ENCODE data around the gene GPR176.

The GPR176 gene

GRCh38 chr15:39888809-39889208, 31.3 kb downstream of the GPR176 start:
- no peak for DNase-seq

GRCh38 chr15:39888243-39888642, 31.8 kb downstream of the GPR176 start:
- DNase-seq: no peak

- DNase-seq: peak in 1 of 2 donors; percentile 1
Observed at GRCh38 chr15:39887832-39888231, 32.2 kb downstream of the GPR176 start.

- no peak for DNase-seq
Observed at GRCh38 chr15:39887211-39887610, 32.9 kb downstream of the GPR176 start.

- no peak for DNase-seq
Observed at GRCh38 chr15:39886418-39886817, 33.6 kb downstream of the GPR176 start.

GRCh38 chr15:39885099-39885777, 34.8 kb downstream of the GPR176 start:
- DNase-seq: no peak

GRCh38 chr15:39884351-39884750, 35.7 kb downstream of the GPR176 start:
- DNase-seq: no peak

- DNase-seq: no peak
Observed at GRCh38 chr15:39882602-39883001, 37.5 kb downstream of the GPR176 start.

- DNase-seq: no peak
Observed at GRCh38 chr15:39881790-39882189, 38.3 kb downstream of the GPR176 start.

GRCh38 chr15:39880718-39881387, 39.2 kb downstream of the GPR176 start:
- DNase-seq: no peak

- DNase-seq: no peak
Observed at GRCh38 chr15:39878406-39878785, 41.7 kb downstream of the GPR176 start.

GRCh38 chr15:39874890-39875549, 45.0 kb downstream of the GPR176 start:
- peak in 1 of 2 donors; percentile 34 for DNase-seq

GRCh38 chr15:39873978-39874377, 46.1 kb downstream of the GPR176 start:
- DNase-seq: no peak

- no peak for DNase-seq
Observed at GRCh38 chr15:39870537-39870936, 49.5 kb downstream of the GPR176 start.

GRCh38 chr15:39869858-39870515, 50.1 kb downstream of the GPR176 start:
- DNase-seq: no peak

- no peak for DNase-seq
Observed at GRCh38 chr15:39869254-39869653, 50.8 kb downstream of the GPR176 start.

GRCh38 chr15:39868396-39868795, 51.7 kb downstream of the GPR176 start:
- DNase-seq: no peak

- DNase-seq: no peak
Observed at GRCh38 chr15:39864116-39864515, 56.0 kb downstream of the GPR176 start.

- DNase-seq: no peak
Observed at GRCh38 chr15:39860871-39861270, 59.2 kb downstream of the GPR176 start.

- no peak for DNase-seq
Observed at GRCh38 chr15:39860200-39860599, 59.9 kb downstream of the GPR176 start.

GRCh38 chr15:39859636-39860035, 60.4 kb downstream of the GPR176 start:
- no peak for DNase-seq

- no peak for DNase-seq
Observed at GRCh38 chr15:39857132-39857531, 62.9 kb downstream of the GPR176 start.

- no peak for DNase-seq
Observed at GRCh38 chr15:39856357-39856756, 63.7 kb downstream of the GPR176 start.

GRCh38 chr15:39855400-39855799, 64.7 kb downstream of the GPR176 start:
- no peak for DNase-seq
